ENCODE data around the gene LIMCH1. TPM values are rescaled to one million over a fixed set of nuclear protein-coding genes. Genes with fewer than 3 reads are reported as not detected.
A peak's percentile ranks its signal among the peaks of the same experiment; 100 is the strongest.

Gene LIMCH1
- total and polyA plus RNA-seq, 2 of the 8 experiments (the other 6 are each of a cell fraction or from before 2014, with no cell fraction given), result 2.7 to 3.0 TPM

- Histone ChIP-seq H2BK5ac (ENCODE audit: low read depth, low read length) (no peak overlapping the region), H2BK12ac (ENCODE audit: low read depth, low read length) (no peak overlapping the region), H3K23me2 (ENCODE audit: low read depth, low read length) (no peaks in the 10 kb centered on the region), H3K56ac (replicated peaks; ENCODE audit: insufficient read length, low read depth, low read length) (no peak overlapping the region), H3K4me3 (ENCODE audit: extremely low read depth in 1 of 4, insufficient read depth in 2 of 4, low read depth in 3 of 4, low read length in 4 of 4) (no peak overlapping the region), H2AFZ (ENCODE audit: low read length) (no peak overlapping the region), H2BK20ac (ENCODE audit: low read length) (no peak overlapping the region), H2AK5ac (ENCODE audit: low read depth, low read length) (no peak overlapping the region), H4K91ac (replicated peaks; ENCODE audit: insufficient read length, low read length) (no peak overlapping the region), H3K18ac (ENCODE audit: extremely low read depth, low read length) (peak overlapping the region; percentile 56; the same call in 1 of the 2 replicates), H3K23ac (ENCODE audit: insufficient read length) (no peak overlapping the region), H4K8ac (ENCODE audit: extremely low read depth, insufficient read depth, low read length) (no peak overlapping the region), H3K36me3 (ENCODE audit: control insufficient read depth in 2 of 4, insufficient read depth in 4 of 4, low read length in 3 of 4) (no peaks in the 10 kb centered on the region), H2BK120ac (replicated peaks; ENCODE audit: low read depth, low read length) (no peak overlapping the region), H3K79me2 (ENCODE audit: control insufficient read depth in 1 of 2, insufficient read depth in 2 of 2, low read length in 2 of 2) (no peaks in the 10 kb centered on the region), H3K79me1 (ENCODE audit: low read depth, low read length) (no peaks in the 10 kb centered on the region), H3K27me3 (replicated peaks in 1 of 4; ENCODE audit: control insufficient read depth in 3 of 4, extremely low read depth in 1 of 4, insufficient read depth in 3 of 4, low read length in 3 of 4) (peaks cover 0 to 2% (median 0%) of the 10 kb centered on the region in 4 experiments; a peak in 2 of 7 replicates), H4K5ac (ENCODE audit: insufficient read length, low read depth, low read length) (no peak overlapping the region), H2BK15ac (ENCODE audit: low read length) (no peak overlapping the region), H4K20me1 (replicated peaks in 1 of 2; ENCODE audit: control insufficient read depth in 1 of 2, insufficient read depth in 2 of 2, low read length in 2 of 2) (no peaks in the 10 kb centered on the region), H3K14ac (ENCODE audit: insufficient read length) (no peak overlapping the region), H3K27ac (ENCODE audit: low read depth, low read length) (no peak overlapping the region), H3K4me1 (replicated peaks in 1 of 4; ENCODE audit: control insufficient read depth in 3 of 4, insufficient read depth in 4 of 4, low read length in 3 of 4) (peaks cover 0 to 3% (median 1%) of the 10 kb centered on the region in 4 experiments; a peak in 2 of 7 replicates), H3K9ac (replicated peaks in 1 of 4; ENCODE audit: extremely low read depth in 1 of 4, low read depth in 3 of 4, low read length in 3 of 4) (no peak overlapping the region), H3K9me3 (ENCODE audit: insufficient read depth in 2 of 2, low read depth in 1 of 2, low read length in 1 of 2) (no peaks in the 10 kb centered on the region), H3K4me2 (ENCODE audit: insufficient read depth in 1 of 2, low read depth in 2 of 2, low read length in 2 of 2) (no peak overlapping the region), H3K4ac (replicated peaks; ENCODE audit: insufficient read length, low read depth, low read length) (no peak overlapping the region)
- TF ChIP-seq KDM5A (IDR thresholded peaks at IDR 0.05; ENCODE audit: low read length) (no peak), GTF2F1 (IDR thresholded peaks at IDR 0.05; ENCODE audit: borderline replicate concordance, low read depth, low read length) (no peak), BCL11A (IDR thresholded peaks at IDR 0.05; ENCODE audit: low read depth in 2 of 2, low read length in 2 of 2) (no peak), CBX5 (IDR thresholded peaks at IDR 0.05; ENCODE audit: low read depth, low read length) (no peak), BACH1 (IDR thresholded peaks at IDR 0.05; ENCODE audit: low read length) (no peak), SIN3A (conservative IDR thresholded peaks at IDR 0.05 in 1 of 2, IDR thresholded peaks at IDR 0.05 in 1 of 2; ENCODE audit: low read depth in 1 of 2, low read length in 2 of 2) (no peak), RNF2 (IDR thresholded peaks at IDR 0.05; ENCODE audit: borderline replicate concordance, low read depth, low read length, missing control alignments, poor library complexity, severe bottlenecking) (no peak)
- no peak for FAIRE-seq
- DNase-seq (ENCODE audit: low read depth in 1 of 2, low spot score in 2 of 2), result no peak
- POLR2A ChIA-PET (ENCODE audit: partially characterized antibody), result interaction anchor here (2.3 kb wide), 1 partner anchor 377 kb away, joined by 6 read pairs; no protein-coding TSS in a partner anchor
- CTCF ChIA-PET (ENCODE audit: partially characterized antibody), result interaction anchor here (1.1 kb wide), 1 partner anchor 277 kb away, joined by 3 read pairs; no protein-coding TSS in a partner anchor
- 85% methylated on average over 3 of the region's 3 CpGs; no CpG with 5 or more reads in 1 of the 2 experiments for WGBS, 2 experiments (ENCODE audit: extremely low coverage in 1 of 2, insufficient coverage in 1 of 2, insufficient read length in 1 of 2, insufficient replicate concordance in 2 of 2, low coverage in 1 of 2, low lambda C conversion rate in 2 of 2, missing lambda C conversion rate in 1 of 2)
These were observed 100.2 kb downstream of the LIMCH1 start for GRCh38 chr4:41638203-41638602.
